ENCODE measurements around the gene KLHL15. TPM values are rescaled to one million over a fixed set of nuclear protein-coding genes. Genes with fewer than 3 reads are reported as not detected.
"Not testable (repeated sequence)": the region's sequence is repeated elsewhere in the genome, so short reads cannot be mapped to it uniquely, and the experiment has no call there.

Gene KLHL15
- polyA plus RNA-seq (ENCODE audit: insufficient read length), result 10.0 TPM

GRCh38 chrX:24027086-24027485, at the start of gene KLHL15:
TSS of gene KLHL15 (minus strand) at chrX:24027186. CDS start at chrX:24006693, 20,493 bp downstream.
- no peak for DNase-seq

GRCh38 chrX:24069877-24070276, 42.9 kb upstream of the KLHL15 start:
- no peak for DNase-seq

GRCh38 chrX:24063488-24063887, 36.5 kb upstream of the KLHL15 start:
- no peak for DNase-seq

GRCh38 chrX:24055043-24055356, 28.0 kb upstream of the KLHL15 start:
- DNase-seq, result no peak

GRCh38 chrX:24054182-24055042, 27.4 kb upstream of the KLHL15 start, which contains the start of gene EIF2S3:
TSS of gene EIF2S3 (plus strand) at chrX:24054956. CDS start at chrX:24054969, 13 bp downstream.
- peak; percentile 91 for DNase-seq

- not testable (repeated sequence) for DNase-seq
These were observed 23.7 kb upstream of the KLHL15 start for GRCh38 chrX:24050522-24051318.

GRCh38 chrX:24049643-24050042, 22.7 kb upstream of the KLHL15 start:
- not testable (repeated sequence) for DNase-seq

- not testable (repeated sequence) for DNase-seq
These were observed 19.1 kb upstream of the KLHL15 start for GRCh38 chrX:24046060-24046459.

- no peak for DNase-seq
These were observed 10.7 kb upstream of the KLHL15 start for GRCh38 chrX:24037729-24038128.

GRCh38 chrX:24034485-24034884, 7.5 kb upstream of the KLHL15 start:
- no peak for DNase-seq

GRCh38 chrX:24030597-24030996, 3.6 kb upstream of the KLHL15 start:
- no peak for DNase-seq

- no peak for DNase-seq
These were observed 999 bp upstream of the KLHL15 start for GRCh38 chrX:24027985-24028384.

- peak; percentile 17 for DNase-seq
These were observed 554 bp downstream of the KLHL15 start for GRCh38 chrX:24026432-24026831.

- DNase-seq, result peak; percentile 76
These were observed 1.1 kb downstream of the KLHL15 start for GRCh38 chrX:24025741-24026403.

- peak; percentile 90 for DNase-seq
These were observed 1.9 kb downstream of the KLHL15 start for GRCh38 chrX:24024819-24025740.

- DNase-seq, result peak; percentile 15
These were observed 2.9 kb downstream of the KLHL15 start for GRCh38 chrX:24023972-24024669.

- DNase-seq, result no peak
These were observed 3.4 kb downstream of the KLHL15 start for GRCh38 chrX:24023544-24023943.

GRCh38 chrX:24020306-24020876, 6.6 kb downstream of the KLHL15 start:
- DNase-seq, result peak; percentile 8

GRCh38 chrX:24019448-24019847, 7.5 kb downstream of the KLHL15 start:
- no peak for DNase-seq

GRCh38 chrX:24018809-24019208, 8.2 kb downstream of the KLHL15 start:
- DNase-seq, result no peak

- DNase-seq, result no peak
These were observed 9.3 kb downstream of the KLHL15 start for GRCh38 chrX:24017674-24018073.
